Posterior vena cava (tissue), 2 donors: ENCODE results near the gene LRRC73. TPM values are rescaled to one million over a fixed set of nuclear protein-coding genes. Genes with fewer than 3 reads are reported as not detected.

ENCODE experiments used
- DNase-seq: peaks from one replicate; pipeline ENCODE4 v3.0.0-alpha.2; 2020; ENCODE audit warnings: low spot score
- intact Hi-C, 2 donors: fragments of 100-400 bp; cut with DNase I; formaldehyde crosslinking; loops; one replicate each; pipeline versions ENCODE4 v1.14.1 to v1.14.2; 2022 to 2023
- total RNA-seq, 2 donors: library from RNA; stranded (reverse); fragmentation: NEBNext Ultra II Directional; extraction: Animal tissue kit (Norgen Biotek cat#: 25700); gene quantifications; one replicate each; pipeline ENCODE4 v1.2.1, GENCODE V29; 2021
- donor health status: DM: yes; HTN: yes; CAD: no.
- donor health status: DM: yes; HTN: yes; CAD: no.

The LRRC73 gene
- total RNA-seq, 2 donors from 2014 or later, result 0.69 to 0.90 TPM

DNA sequence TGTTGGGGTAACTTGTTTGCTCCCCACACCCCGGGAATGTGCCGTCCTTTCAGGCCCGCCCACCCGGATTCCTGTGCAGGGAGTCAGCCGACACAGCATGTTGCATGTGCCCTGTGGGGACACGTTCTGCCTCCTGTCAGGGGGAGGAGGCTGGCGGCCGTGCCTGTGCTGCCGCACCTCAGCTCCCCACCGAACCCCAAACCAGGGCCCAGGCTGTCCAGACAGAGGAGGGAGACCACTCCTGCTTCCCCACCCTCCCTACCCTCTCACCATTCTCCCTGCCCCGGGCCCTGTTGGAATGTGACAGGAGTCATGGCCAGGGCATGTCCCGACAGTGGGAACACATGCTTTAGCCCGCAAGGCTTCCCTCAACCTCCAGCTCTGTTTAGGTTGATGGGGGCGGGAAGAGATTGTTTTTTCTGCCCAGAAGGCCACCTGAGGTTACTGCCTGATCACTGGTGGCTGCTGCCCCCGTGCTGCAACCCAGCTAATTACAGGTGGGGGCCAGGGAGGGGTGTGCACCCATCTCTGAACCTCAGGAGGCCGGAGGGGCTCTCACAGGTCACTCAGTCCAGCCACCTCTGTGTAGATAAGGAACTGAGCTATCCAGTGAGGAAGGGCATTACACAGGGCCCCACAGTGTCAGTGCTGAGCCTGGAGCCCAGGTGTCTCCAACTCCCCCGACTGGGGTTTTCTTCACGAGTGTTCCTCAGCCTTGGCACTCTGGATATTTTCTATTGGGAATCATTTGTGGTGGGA is 13.6 kb downstream of the LRRC73 start:
- no peak for DNase-seq
- intact Hi-C loops, result no loop called here

GRCh38 chr6:43495409-43495941 is 14.7 kb downstream of the LRRC73 start:
- no peak for DNase-seq
- intact Hi-C loops, result no loop called here

- no peak for DNase-seq
These were observed 15.4 kb downstream of the LRRC73 start for GRCh38 chr6:43494766-43495165.

GRCh38 chr6:43494321-43494720 is 15.8 kb downstream of the LRRC73 start:
- intact Hi-C loops, result no loop called here
- no peak for DNase-seq

More at GRCh38 chr6:43494766-43495165, 15.4 kb downstream of the LRRC73 start:
- intact Hi-C loops, result no loop called here

DNA sequence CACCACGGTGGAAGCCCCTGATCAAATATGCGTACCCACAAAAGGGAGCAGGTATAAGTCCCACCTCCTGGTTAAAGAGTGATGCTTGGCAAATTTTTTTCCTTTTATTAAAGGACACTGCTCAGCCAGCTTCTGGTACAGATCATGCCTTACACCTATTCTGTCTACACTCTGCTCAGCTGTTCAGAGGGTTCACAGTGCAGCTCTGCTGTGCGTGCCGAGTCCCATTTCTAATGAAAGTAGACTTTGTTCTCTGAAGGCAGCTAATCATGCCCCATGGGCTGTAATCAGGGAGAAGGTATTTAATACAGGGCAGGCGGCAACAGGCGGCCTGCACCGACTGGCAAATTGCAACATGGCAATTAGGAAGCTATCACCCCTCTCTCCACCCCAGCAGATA is 16.3 kb downstream of the LRRC73 start:
- intact Hi-C loops, result no loop called here
- DNase-seq, result no peak

DNA sequence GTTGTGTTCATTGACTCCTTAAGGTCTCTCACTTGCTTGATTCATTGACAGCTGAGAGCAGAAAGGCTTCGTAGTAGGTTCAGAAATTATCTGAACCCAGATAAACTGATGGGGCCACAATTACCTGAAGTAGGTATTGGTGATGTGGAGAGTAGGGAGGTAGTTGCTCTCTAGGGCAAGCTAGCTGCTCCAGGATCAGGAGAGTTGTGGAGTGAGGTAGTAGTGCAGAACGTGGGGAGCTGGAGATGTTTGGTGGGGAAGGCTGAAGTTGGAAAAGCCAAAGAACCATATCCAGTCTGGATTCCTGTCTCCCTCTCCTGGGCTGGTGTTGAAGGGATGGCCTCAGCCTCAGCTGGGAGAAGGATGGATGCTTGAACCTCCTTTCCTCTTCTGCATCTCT is 16.9 kb downstream of the LRRC73 start:
- intact Hi-C loops, result no loop called here
- no peak for DNase-seq

DNA sequence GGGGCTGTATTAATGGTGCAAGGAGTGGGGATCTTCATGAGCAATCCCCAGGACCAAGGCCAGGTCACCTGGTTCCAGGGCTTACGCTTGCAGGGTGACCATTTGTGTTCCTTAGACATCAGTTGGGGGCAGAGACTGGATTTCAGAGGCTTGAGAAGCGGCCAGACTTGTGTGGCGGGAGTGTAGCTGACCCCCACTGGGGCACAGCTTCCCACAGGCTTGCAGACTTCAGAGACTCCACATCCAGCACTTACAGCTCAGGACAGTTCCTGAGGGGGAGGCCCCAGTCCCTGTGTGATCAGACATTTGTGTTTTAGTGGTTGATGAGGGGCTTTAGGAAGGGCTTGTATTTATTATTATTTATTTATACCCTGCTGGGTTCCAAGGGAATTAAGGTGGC is 17.5 kb downstream of the LRRC73 start:
- no peak for DNase-seq
- intact Hi-C loops, result no loop called here

GRCh38 chr6:43491750-43492661 is 18.1 kb downstream of the LRRC73 start:
- peak; percentile 96 for DNase-seq
- intact Hi-C loops, result no loop called here

GRCh38 chr6:43490523-43490939 is 19.6 kb downstream of the LRRC73 start:
- intact Hi-C loops, result no loop called here
- no peak for DNase-seq

- intact Hi-C loops, result no loop called here
- no peak for DNase-seq
These were observed 20.7 kb downstream of the LRRC73 start for GRCh38 chr6:43489277-43490072.

DNA sequence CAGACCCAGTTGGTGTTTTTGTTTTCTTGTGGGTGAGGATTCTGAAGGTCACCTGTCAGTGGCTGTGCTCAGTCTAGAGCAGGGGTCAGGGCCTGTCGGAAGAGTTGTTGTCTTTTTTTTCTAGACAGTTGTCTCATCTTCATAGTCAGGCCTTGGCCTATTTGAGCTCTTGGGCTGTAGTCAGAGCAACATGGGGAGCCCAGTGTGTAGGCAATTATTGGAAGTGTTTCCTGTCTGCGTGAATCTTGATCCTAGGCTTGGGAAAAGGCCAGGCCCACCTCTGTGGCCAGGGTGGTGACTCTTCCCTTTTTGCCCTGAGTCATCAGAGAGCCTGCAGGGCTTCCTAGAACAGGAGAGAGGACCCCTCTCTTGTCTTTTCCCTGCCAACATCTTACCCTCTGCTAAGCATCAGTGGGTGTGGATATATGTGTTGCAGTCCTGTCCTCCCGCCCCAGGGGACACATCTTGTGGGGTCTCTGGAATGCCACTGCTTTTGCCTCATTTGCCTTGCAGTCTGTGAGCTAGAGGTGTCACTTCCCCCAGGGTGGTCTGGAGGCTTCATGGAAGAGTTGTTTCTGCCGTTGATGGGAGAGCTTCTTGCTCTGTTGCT is 21.4 kb downstream of the LRRC73 start:
- intact Hi-C loops, result no loop called here
- no peak for DNase-seq

DNA sequence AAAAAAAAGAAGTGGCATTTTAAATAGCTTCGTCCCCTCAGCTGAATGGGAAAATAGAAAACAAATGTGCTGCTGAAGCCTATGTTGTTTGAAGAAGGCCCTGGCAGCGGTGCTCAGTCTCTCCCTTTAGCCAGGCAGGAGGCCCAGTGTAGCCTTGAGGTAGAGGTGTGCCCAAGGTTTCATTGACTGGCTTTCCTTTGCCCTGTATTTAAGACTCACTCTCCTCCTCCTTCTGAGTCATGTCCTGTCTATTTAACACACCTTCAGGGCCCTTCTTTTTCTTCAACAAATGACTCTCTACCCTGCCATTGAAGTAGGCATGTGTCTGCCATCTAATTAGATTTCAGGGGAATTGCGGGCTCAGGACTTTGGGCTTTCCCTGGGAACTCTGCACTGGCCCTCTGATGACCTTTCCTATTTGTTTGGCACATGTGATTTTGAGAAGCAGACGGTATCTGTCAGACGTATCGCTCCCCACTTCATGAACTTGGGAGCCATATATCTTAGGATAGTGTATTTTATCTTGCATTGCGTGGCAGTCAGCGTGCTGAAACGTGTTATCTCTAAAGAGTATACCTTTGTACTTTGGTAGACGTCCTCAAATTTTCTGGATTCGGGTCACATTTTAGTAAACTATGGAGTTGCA is 28.4 kb downstream of the LRRC73 start:
- DNase-seq, result no peak
- intact Hi-C loops, result no loop called here

DNA sequence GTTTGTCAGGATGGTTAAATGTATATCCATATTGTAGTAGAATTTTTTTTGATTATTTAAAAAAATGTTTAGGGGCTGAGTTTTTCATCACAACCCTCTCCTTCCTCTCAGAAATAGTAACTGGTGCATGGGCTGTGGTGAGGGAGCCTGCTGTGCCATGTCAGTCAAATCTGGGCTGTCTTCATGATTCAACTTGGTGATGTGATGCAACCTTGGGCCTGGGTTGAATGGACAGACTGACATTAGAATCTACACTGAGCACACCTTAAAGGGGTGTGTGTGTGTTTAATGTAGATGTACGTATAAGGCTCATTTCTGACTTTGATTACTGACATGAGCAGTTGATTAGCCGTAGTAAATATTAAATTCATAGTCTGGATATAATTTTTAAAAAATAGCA is 29.1 kb downstream of the LRRC73 start:
- intact Hi-C loops, result no loop called here
- no peak for DNase-seq

GRCh38 chr6:43478008-43478372 is 32.2 kb downstream of the LRRC73 start:
- intact Hi-C loops, result loop anchor here in 1 of 2 donors (2.0 kb wide), 1 partner anchor 51 kb away; no protein-coding TSS in a partner anchor

GRCh38 chr6:43477235-43478007 is 32.7 kb downstream of the LRRC73 start, which contains the start of gene TJAP1:
TSS of gene TJAP1 (plus strand) at chr6:43477570. CDS start at chr6:43499002, 21,432 bp downstream.
- peak; percentile 97 for DNase-seq
- intact Hi-C loops, result loop anchor here in 1 of 2 donors (2.0 kb wide), 1 partner anchor 51 kb away; no protein-coding TSS in a partner anchor

More at GRCh38 chr6:43478008-43478372, 32.2 kb downstream of the LRRC73 start:
- DNase-seq, result no peak

DNA sequence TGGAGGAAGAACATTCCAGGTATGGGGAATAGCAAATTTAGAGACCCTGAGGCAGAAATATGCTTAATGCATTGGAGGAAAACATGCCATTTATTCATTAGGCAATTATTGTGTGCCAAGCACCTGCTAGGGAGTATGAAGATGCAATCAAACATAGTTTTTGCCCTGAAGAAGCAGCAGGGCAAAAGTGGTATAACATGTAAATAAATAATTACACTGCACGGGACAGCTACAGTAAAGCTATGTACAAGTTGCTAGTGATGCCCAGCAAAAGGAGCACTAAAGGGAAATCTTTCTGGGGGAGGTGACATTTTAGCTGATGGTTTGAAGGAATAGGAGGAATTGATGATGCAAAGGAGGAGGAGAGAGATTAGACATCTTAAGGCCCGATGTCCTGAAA is 33.4 kb downstream of the LRRC73 start:
- no peak for DNase-seq
- intact Hi-C loops, result no loop called here

DNA sequence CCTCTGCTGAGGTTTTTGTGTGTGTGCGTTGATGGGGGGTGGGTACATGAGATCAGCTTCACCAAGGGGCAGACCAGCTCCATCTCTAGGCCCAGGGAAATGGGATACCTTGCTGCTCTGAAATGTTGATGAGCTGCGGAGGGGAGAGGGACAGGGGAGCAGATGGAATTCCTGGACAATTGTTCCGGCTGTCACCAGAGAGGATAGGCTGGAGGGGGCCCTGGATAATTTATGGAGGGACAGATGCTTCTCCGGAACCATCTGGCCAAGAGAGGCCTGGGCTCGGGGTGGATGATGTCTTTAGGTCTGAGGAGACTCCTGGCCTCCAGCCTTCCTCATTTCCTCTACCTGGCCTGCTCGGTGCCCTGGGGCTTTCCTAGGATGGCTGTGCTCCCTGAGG is 34.6 kb downstream of the LRRC73 start:
- intact Hi-C loops, result no loop called here
- DNase-seq, result no peak

GRCh38 chr6:43472515-43472914 is 37.6 kb downstream of the LRRC73 start:
- intact Hi-C loops, result no loop called here
- DNase-seq, result no peak
